Activated gamma-delta T cell (primary cell): ENCODE results near the gene CCDC120.

Source experiments
- DNase-seq: peaks from one replicate; lab custom pipeline; 2025; lab: John Stamatoyannopoulos, UW

Gene CCDC120

GRCh38 chrX:49063715-49064114 lies 4.9 kb downstream of the CCDC120 start:
- no peak for DNase-seq

GRCh38 chrX:49064303-49064702 lies 5.5 kb downstream of the CCDC120 start:
- DNase-seq = no peak

- DNase-seq = no peak
These were observed 5.9 kb downstream of the CCDC120 start for GRCh38 chrX:49064735-49065134.

- DNase-seq = no peak
These were observed 7.5 kb downstream of the CCDC120 start for GRCh38 chrX:49066278-49066677.

GRCh38 chrX:49066690-49067089 lies 7.9 kb downstream of the CCDC120 start:
- DNase-seq = no peak

- DNase-seq = no peak
These were observed 8.7 kb downstream of the CCDC120 start for GRCh38 chrX:49067285-49068120.

- no peak for DNase-seq
These were observed 10.2 kb downstream of the CCDC120 start for GRCh38 chrX:49069038-49069437.

GRCh38 chrX:49070988-49071387 lies 12.2 kb downstream of the CCDC120 start:
- DNase-seq = no peak

- no peak for DNase-seq
These were observed 13.3 kb downstream of the CCDC120 start for GRCh38 chrX:49071877-49072711.

GRCh38 chrX:49072712-49073095 lies 13.9 kb downstream of the CCDC120 start:
- no peak for DNase-seq

GRCh38 chrX:49073601-49074575 lies 15.1 kb downstream of the CCDC120 start, which contains the start of gene PRAF2:
TSS of gene PRAF2 (minus strand) at chrX:49074002. CDS start at chrX:49073987, 15 bp downstream.
- peak; percentile 83 for DNase-seq

- no peak for DNase-seq
These were observed 16.5 kb downstream of the CCDC120 start for GRCh38 chrX:49075347-49075746.

- no peak for DNase-seq
These were observed 19.1 kb downstream of the CCDC120 start for GRCh38 chrX:49077941-49078340.

- DNase-seq = peak; percentile 50
These were observed 21.0 kb downstream of the CCDC120 start, which contains the start of gene WDR45 for GRCh38 chrX:49079489-49080428. TSS of gene WDR45 (minus strand) at chrX:49079887. CDS start at chrX:49078095, 1,792 bp downstream.

- DNase-seq = no peak
These were observed 23.6 kb downstream of the CCDC120 start for GRCh38 chrX:49082271-49082871.

GRCh38 chrX:49089553-49089952 lies 30.8 kb downstream of the CCDC120 start:
- DNase-seq = no peak

- no peak for DNase-seq
These were observed 37.6 kb downstream of the CCDC120 start for GRCh38 chrX:49096419-49096818.

GRCh38 chrX:49100704-49101628 lies 42.2 kb downstream of the CCDC120 start:
- DNase-seq = peak; percentile 83

GRCh38 chrX:49101629-49101984 lies 42.8 kb downstream of the CCDC120 start:
- no peak for DNase-seq
